ENCODE results near the gene GARRE1.
A peak's percentile ranks its signal among the peaks of the same experiment; 100 is the strongest.

Gene GARRE1

DNA sequence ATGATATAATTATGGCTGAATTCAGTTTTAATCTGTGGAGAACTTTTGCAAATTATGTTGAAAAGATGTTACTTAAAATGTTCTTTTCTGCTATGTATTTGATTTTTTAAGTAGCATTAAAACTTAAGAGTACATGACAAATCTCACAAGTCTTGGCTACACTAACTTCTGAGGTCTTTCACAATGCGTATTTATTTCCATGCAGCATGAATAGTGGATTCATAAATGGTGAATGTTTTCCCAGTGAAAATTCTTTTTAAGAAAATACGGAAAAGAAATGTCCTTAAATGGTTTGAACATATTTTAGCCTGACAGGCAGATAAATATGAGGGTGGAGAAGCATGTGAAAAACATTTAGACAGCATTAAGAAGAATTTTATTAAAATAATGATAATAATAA, 30.2 kb downstream of the GARRE1 start:
- Mint-ChIP-seq H3K9me3 (no peaks in the 10 kb centered on the region), H3K36me3 (ENCODE audit: low read depth) (peaks cover 52% of the 10 kb centered on the region), H3K4me1 (no peaks in the 10 kb centered on the region), H3K27ac (no peak overlapping the region), H3K4me3 (no peak overlapping the region), H3K27me3 (ENCODE audit: low read depth) (no peaks in the 10 kb centered on the region)
- TF ChIP-seq, protein P1, sequence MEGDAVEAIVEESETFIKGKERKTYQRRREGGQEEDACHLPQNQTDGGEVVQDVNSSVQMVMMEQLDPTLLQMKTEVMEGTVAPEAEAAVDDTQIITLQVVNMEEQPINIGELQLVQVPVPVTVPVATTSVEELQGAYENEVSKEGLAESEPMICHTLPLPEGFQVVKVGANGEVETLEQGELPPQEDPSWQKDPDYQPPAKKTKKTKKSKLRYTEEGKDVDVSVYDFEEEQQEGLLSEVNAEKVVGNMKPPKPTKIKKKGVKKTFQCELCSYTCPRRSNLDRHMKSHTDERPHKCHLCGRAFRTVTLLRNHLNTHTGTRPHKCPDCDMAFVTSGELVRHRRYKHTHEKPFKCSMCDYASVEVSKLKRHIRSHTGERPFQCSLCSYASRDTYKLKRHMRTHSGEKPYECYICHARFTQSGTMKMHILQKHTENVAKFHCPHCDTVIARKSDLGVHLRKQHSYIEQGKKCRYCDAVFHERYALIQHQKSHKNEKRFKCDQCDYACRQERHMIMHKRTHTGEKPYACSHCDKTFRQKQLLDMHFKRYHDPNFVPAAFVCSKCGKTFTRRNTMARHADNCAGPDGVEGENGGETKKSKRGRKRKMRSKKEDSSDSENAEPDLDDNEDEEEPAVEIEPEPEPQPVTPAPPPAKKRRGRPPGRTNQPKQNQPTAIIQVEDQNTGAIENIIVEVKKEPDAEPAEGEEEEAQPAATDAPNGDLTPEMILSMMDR (IDR thresholded peaks at IDR 0.05; ENCODE audit: unreplicated experiment in 3 of 3), result no peak

DNA sequence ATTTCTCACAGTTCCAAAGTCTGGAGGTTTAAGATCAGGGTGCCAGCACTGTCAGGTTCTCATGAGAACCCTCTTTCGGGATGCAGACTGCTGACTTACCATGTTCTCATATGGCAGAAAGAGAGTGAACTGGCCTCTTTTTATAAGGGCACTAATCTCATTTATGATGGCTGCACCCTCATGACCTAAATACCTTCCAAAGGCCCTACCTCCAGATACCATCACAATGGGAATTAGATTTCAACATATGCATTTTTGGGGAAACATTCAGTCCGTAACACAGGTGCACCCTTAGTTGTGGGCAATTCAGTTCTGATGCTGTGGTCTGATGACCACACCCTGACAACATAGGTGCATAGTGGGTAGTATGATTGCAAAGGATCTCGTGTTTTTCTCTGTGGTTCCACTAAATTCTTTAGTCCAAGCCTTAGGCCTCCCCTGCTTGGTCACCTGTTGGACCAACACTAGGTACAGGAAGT, 33.3 kb downstream of the GARRE1 start:
- Mint-ChIP-seq H3K9me3 (no peaks in the 10 kb centered on the region), H3K27me3 (ENCODE audit: low read depth) (no peaks in the 10 kb centered on the region), H3K4me1 (no peaks in the 10 kb centered on the region), H3K36me3 (ENCODE audit: low read depth) (peaks cover 39% of the 10 kb centered on the region), H3K27ac (no peak overlapping the region), H3K4me3 (no peak overlapping the region)
- TF ChIP-seq, protein P1 (IDR thresholded peaks at IDR 0.05; ENCODE audit: unreplicated experiment in 3 of 3), result no peak

DNA sequence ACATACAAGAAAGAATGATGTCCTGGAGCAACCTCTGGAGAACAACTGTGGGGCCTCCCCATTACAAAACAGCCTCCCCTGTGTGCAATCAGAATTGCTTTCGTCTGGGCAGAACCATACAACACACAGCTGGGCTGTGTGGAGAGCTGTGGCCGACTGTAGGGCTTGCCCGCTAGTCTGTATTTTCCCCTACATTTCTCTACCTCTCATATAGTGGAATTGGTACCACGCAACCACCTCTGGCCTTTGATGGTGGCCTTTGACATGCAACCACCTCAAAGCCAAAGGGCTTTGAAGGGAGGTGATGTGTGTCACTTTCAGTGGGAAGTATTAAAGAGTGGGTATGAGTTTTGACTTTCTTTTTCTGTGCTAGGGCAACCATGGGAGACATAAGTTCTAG, 34.0 kb downstream of the GARRE1 start:
- Mint-ChIP-seq H3K4me3 (no peak overlapping the region), H3K9me3 (no peaks in the 10 kb centered on the region), H3K4me1 (no peaks in the 10 kb centered on the region), H3K27me3 (ENCODE audit: low read depth) (no peaks in the 10 kb centered on the region), H3K27ac (no peak overlapping the region), H3K36me3 (ENCODE audit: low read depth) (peaks cover 40% of the 10 kb centered on the region)
- TF ChIP-seq, protein P1 (IDR thresholded peaks at IDR 0.05; ENCODE audit: unreplicated experiment in 3 of 3), result no peak

DNA sequence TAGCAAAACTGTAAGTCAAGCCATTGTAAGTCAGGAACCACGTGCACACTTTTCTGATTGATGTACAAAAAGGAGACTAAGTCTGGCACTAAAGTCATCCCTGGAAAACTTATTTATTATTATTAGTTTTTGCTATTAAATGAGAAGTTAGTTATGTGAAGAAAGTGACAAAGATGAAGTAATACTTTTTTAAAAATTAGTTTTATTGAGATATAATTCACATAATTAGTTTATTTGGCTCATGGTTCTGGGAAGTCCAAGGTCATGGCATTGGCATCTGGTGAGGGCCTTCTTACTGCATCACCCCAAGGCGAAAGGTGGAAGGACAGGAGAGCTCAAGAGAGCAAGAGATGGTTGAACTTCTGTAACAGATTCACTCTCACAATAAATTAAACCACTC, 36.9 kb downstream of the GARRE1 start:
- H3K4me1 Mint-ChIP-seq, result no peaks in the 10 kb centered on the region
- H3K4me3 Mint-ChIP-seq, result no peak overlapping the region
- no peaks in the 10 kb centered on the region for H3K9me3 Mint-ChIP-seq
- peaks cover 30% of the 10 kb centered on the region for H3K36me3 Mint-ChIP-seq (ENCODE audit: low read depth)
- H3K27ac Mint-ChIP-seq, result no peak overlapping the region
- TF ChIP-seq, protein P1 (IDR thresholded peaks at IDR 0.05; ENCODE audit: unreplicated experiment in 3 of 3), result no peak
- H3K27me3 Mint-ChIP-seq (ENCODE audit: low read depth), result no peaks in the 10 kb centered on the region

DNA sequence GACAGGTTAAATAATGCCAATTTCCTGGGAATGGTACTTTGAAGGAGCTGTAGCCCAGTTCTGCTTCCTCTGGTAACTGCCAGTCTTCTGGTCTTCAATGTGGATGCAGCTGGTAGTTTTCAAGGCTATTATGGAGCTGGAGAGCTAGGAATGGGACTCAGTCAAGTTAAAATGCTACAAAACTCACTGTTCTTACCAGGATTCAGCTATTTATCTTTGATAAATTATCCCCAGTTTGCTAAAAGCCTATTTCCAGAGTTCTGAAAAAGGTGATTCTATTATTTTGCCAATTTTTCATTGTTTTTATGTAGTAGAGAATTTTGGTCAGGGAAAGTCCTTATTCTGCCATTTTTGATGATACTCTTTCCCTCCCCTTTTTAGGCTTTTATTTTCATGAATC, 40.7 kb downstream of the GARRE1 start:
- Mint-ChIP-seq H3K4me1 (no peaks in the 10 kb centered on the region), H3K27ac (no peak overlapping the region), H3K9me3 (no peaks in the 10 kb centered on the region), H3K27me3 (ENCODE audit: low read depth) (no peaks in the 10 kb centered on the region), H3K36me3 (ENCODE audit: low read depth) (peaks cover 21% of the 10 kb centered on the region), H3K4me3 (no peak overlapping the region)
- TF ChIP-seq, protein P1 (IDR thresholded peaks at IDR 0.05; ENCODE audit: unreplicated experiment in 3 of 3), result no peak

DNA sequence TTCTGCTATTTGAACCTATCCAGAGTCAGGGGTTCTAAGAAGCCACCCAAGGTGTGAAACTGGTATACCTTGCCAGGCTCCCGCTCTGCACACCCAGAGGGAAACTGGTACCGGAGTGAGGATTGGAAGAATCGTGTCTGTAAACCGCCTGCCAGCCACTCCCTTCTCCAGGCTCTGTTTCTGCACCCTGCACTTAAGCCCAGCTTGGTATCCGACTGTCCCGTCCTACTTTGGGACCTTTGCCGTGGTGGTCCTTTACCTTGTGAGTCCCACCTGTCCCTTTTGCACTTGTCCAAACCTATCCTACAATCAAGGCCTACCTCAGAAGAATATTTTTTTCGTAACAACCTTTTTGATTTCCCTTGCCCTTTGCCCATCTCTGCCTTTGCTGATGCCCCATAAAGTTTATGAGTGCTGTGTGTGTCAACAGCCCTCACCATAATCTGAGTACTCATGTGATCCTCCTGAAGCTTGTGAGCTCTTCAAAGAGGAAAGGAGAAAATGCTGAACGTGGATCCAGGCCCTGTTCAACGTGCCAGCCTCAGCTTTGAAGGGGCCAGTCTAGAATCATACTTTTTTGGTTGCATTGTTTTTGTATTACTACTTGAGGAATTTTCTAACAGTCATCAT, 44.7 kb downstream of the GARRE1 start:
- Mint-ChIP-seq H3K9me3 (no peaks in the 10 kb centered on the region), H3K4me1 (no peaks in the 10 kb centered on the region), H3K27me3 (ENCODE audit: low read depth) (no peaks in the 10 kb centered on the region), H3K4me3 (no peak overlapping the region), H3K36me3 (ENCODE audit: low read depth) (peaks cover 22% of the 10 kb centered on the region), H3K27ac (peak overlapping the region; percentile 34 to 83 (median 81))
- TF ChIP-seq, protein P1 (IDR thresholded peaks at IDR 0.05; ENCODE audit: unreplicated experiment in 3 of 3), result no peak
